Spleen (tissue), 11 donors: ENCODE measurements around the gene C16orf89. TPM values are rescaled to one million over a fixed set of nuclear protein-coding genes. Genes with fewer than 3 reads are reported as not detected.
"Not testable (repeated sequence)": the region's sequence is repeated elsewhere in the genome, so short reads cannot be mapped to it uniquely, and the experiment has no call there.

ENCODE experiments used
- DNase-seq: peaks from one replicate; pipeline ENCODE4 v3.0.0-alpha.2; 2020
- H3K27ac ChIP-seq, 8 donors: fragments of 200-600 bp; sonication (generic) in 7 of 8; 1 replicate in 4 of 8; 2 replicates in 4 of 8; pipeline versions ENCODE4 v1.5.0 to v1.8.0; 2016 to 2021; ENCODE audit warnings: inconsistent platforms in 4 of 8, mild to moderate bottlenecking in 4 of 8, moderate library complexity in 1 of 8
- H3K27me3 ChIP-seq, 7 donors: fragments of 200-600 bp; sonication (generic) in 6 of 7; replicated peaks in 1 of 7; 1 replicate in 4 of 7; 2 replicates in 3 of 7; pipeline versions ENCODE4 v1.5.0 to v1.8.0; 2016 to 2021; ENCODE audit warnings: inconsistent platforms in 3 of 7, mild to moderate bottlenecking in 1 of 7
- H3K36me3 ChIP-seq, 6 donors: fragments of 200-600 bp; sonication (generic) in 5 of 6; 1 replicate in 4 of 6; 2 replicates in 2 of 6; pipeline versions ENCODE4 v1.5.0 to v1.8.0; 2016 to 2021; ENCODE audit warnings: inconsistent platforms in 2 of 6
- H3K4me1 ChIP-seq, 6 donors: fragments of 200-600 bp; sonication (generic) in 5 of 6; 1 replicate in 3 of 6; 2 replicates in 3 of 6; pipeline versions ENCODE4 v1.5.0 to v1.8.0; 2016 to 2021; ENCODE audit warnings: inconsistent platforms in 3 of 6
- H3K4me3 ChIP-seq, 8 donors: fragments of 200-600 bp; sonication (generic) in 7 of 8; 1 replicate in 4 of 8; 2 replicates in 4 of 8; pipeline versions ENCODE4 v1.5.0 to v1.8.0; 2016 to 2021; ENCODE audit warnings: inconsistent platforms in 4 of 8, mild to moderate bottlenecking in 4 of 8, moderate library complexity in 2 of 8
- H3K9me3 ChIP-seq, 8 donors: fragments of 200-600 bp; sonication (generic) in 7 of 8; 1 replicate in 4 of 8; 2 replicates in 4 of 8; pipeline versions ENCODE4 v1.5.0 to v1.8.0; 2016 to 2021; ENCODE audit warnings: inconsistent platforms in 4 of 8
- POLR2A ChIP-seq, 3 donors: fragments of 450-650 bp; IDR thresholded peaks; one replicate each; pipeline ENCODE4 v1.5.1; 2017; ENCODE audit warnings: antibody characterized with exemption in 3 of 3, mild to moderate bottlenecking in 1 of 3
- POLR2AphosphoS5 ChIP-seq, 3 donors: sonication (generic); formaldehyde crosslinking; IDR thresholded peaks; one replicate each; pipeline ENCODE4 v1.5.1; 2017; ENCODE audit warnings: antibody characterized with exemption in 3 of 3
- WGBS, 5 donors: extraction: QIAGEN DNeasy Blood & Tissue Kit in 3 of 5; methylation state at CpG; one replicate each; pipeline versions ENCODE4 v1.1.5 to v1.1.7; 2013 to 2018; 5-methylcytosine and 5-hydroxymethylcytosine counted together
- intact Hi-C: fragments of 100-400 bp; cut with DNase I; formaldehyde crosslinking; loops from one replicate; pipeline ENCODE4 v1.15.0; 2023; ENCODE audit warnings: low total_unique reads
- polyA plus RNA-seq, 3 donors: library from polyadenylated mRNA; stranded (reverse); fragments of 200-250 nt; gene quantifications; one replicate each; pipeline ENCODE4 v1.2.1, GENCODE V29; 2013
- total RNA-seq, 7 donors: library from RNA; depleted of rRNA in 3 of 7; stranded (reverse); fragments of >200 nt in 3 of 7; fragmentation: NEBNext Ultra II Directional in 4 of 7; extraction: Animal tissue kit (Norgen Biotek cat#: 25700) in 4 of 7; gene quantifications; one replicate each; pipeline versions ENCODE4 v1.1.0 to v1.2.1, GENCODE V29; 2016 to 2021
- TF ChIP-seq, protein P1 (sequence below), 11 experiments: fragments of 200-600 bp in 7 of 11; fragments of 450-650 bp in 4 of 11; sonication (generic) in 4 of 11; IDR thresholded peaks in 8 of 11; conservative IDR thresholded peaks in 3 of 11; 1 replicate in 7 of 11; 2 replicates in 4 of 11; pipeline versions ENCODE4 v1.4.0 to v1.8.0; 2016 to 2021; ENCODE audit warnings: antibody characterized with exemption in 11 of 11, inconsistent platforms in 4 of 11, mild to moderate bottlenecking in 1 of 11
- donor health status: healthy with polysubstance abuse.
- donor health status: DM: no; HTN: no; CAD: no; lungs with moderate emphysema.
- donor health status: DM: no; HTN: no; CAD: no.
- donor health status: Bipolar disorder and iron deficiency.
- donor health status: healthy.
- donor health status: DM: no; HTN: no; CAD: no.
- donor health status: DM: yes; HTN: yes; CAD: no.

C16orf89 gene
- total and polyA plus RNA-seq, 10 donors, result 0.34 to 5.7 (median 1.7) TPM; not detected in 1

GRCh38 chr16:5056352-5056751 lies 9.4 kb downstream of the C16orf89 start:
- Histone ChIP-seq H3K27ac (no peak overlapping the region), H3K9me3 (no peaks in the 10 kb centered on the region), H3K4me3 (no peak overlapping the region), H3K36me3 (no peaks in the 10 kb centered on the region), H3K4me1 (peaks cover 0 to 17% (median 4%) of the 10 kb centered on the region in 6 donors), H3K27me3 (no peaks in the 10 kb centered on the region)
- intact Hi-C loops, result no loop called here
- 5 to 13% (median 6%) methylated on average over 11 of the region's 11 CpGs for WGBS, 5 donors
- DNase-seq, result peak; percentile 80
- TF ChIP-seq POLR2AphosphoS5 (IDR thresholded peaks at IDR 0.05), result no peak
- TF ChIP-seq, protein P1, sequence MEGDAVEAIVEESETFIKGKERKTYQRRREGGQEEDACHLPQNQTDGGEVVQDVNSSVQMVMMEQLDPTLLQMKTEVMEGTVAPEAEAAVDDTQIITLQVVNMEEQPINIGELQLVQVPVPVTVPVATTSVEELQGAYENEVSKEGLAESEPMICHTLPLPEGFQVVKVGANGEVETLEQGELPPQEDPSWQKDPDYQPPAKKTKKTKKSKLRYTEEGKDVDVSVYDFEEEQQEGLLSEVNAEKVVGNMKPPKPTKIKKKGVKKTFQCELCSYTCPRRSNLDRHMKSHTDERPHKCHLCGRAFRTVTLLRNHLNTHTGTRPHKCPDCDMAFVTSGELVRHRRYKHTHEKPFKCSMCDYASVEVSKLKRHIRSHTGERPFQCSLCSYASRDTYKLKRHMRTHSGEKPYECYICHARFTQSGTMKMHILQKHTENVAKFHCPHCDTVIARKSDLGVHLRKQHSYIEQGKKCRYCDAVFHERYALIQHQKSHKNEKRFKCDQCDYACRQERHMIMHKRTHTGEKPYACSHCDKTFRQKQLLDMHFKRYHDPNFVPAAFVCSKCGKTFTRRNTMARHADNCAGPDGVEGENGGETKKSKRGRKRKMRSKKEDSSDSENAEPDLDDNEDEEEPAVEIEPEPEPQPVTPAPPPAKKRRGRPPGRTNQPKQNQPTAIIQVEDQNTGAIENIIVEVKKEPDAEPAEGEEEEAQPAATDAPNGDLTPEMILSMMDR (IDR thresholded peaks at IDR 0.05 in 8 of 11, conservative IDR thresholded peaks at IDR 0.05 in 3 of 11), result peak in 10 of 11 experiments; percentile 9 to 62 (median 40)

- no peaks in the 10 kb centered on the region for H3K36me3 ChIP-seq
- no peaks in the 10 kb centered on the region for H3K27me3 ChIP-seq
- peaks cover 0 to 4% (median 0%) of the 10 kb centered on the region in 8 donors for H3K9me3 ChIP-seq
- peaks cover 0 to 17% (median 4%) of the 10 kb centered on the region in 6 donors for H3K4me1 ChIP-seq
- DNase-seq, result peak; percentile 61
- intact Hi-C loops, result no loop called here
- no peak overlapping the region for H3K4me3 ChIP-seq
- H3K27ac ChIP-seq, result no peak overlapping the region
- WGBS, 5 donors, result 88 to 93% (median 89%) methylated on average over 14 to 16 of the region's 16 CpGs
- TF ChIP-seq POLR2A (IDR thresholded peaks at IDR 0.05) (no peak), POLR2AphosphoS5 (IDR thresholded peaks at IDR 0.05) (no peak)
- TF ChIP-seq, protein P1 (IDR thresholded peaks at IDR 0.05 in 8 of 11, conservative IDR thresholded peaks at IDR 0.05 in 3 of 11), result no peak
Observed at GRCh38 chr16:5054876-5055865, 10.6 kb downstream of the C16orf89 start.

- Histone ChIP-seq H3K27ac (no peak overlapping the region), H3K36me3 (peaks cover 0 to 22% (median 0%) of the 10 kb centered on the region in 6 donors), H3K4me1 (no peaks in the 10 kb centered on the region), H3K9me3 (peaks cover 0 to 9% (median 0%) of the 10 kb centered on the region in 8 donors), H3K4me3 (no peak overlapping the region), H3K27me3 (no peaks in the 10 kb centered on the region)
- TF ChIP-seq, protein P1 (IDR thresholded peaks at IDR 0.05 in 8 of 11, conservative IDR thresholded peaks at IDR 0.05 in 3 of 11), result no peak
- no peak for TF ChIP-seq POLR2AphosphoS5 (IDR thresholded peaks at IDR 0.05)
- TF ChIP-seq POLR2A (IDR thresholded peaks at IDR 0.05), result no peak
- peak; percentile 16 for DNase-seq
- WGBS, 5 donors, result 84 to 88% (median 86%) methylated on average over 2 of the region's 2 CpGs
- intact Hi-C loops, result no loop called here
Observed at GRCh38 chr16:5046914-5047313, 18.8 kb downstream of the C16orf89 start.

GRCh38 chr16:5045499-5046115 lies 20.1 kb downstream of the C16orf89 start:
- H3K27ac ChIP-seq, result no peak overlapping the region
- H3K4me1 ChIP-seq, result no peaks in the 10 kb centered on the region
- H3K27me3 ChIP-seq, result no peaks in the 10 kb centered on the region
- intact Hi-C loops, result no loop called here
- TF ChIP-seq POLR2AphosphoS5 (IDR thresholded peaks at IDR 0.05) (no peak), POLR2A (IDR thresholded peaks at IDR 0.05) (no peak)
- TF ChIP-seq, protein P1 (IDR thresholded peaks at IDR 0.05 in 8 of 11, conservative IDR thresholded peaks at IDR 0.05 in 3 of 11), result no peak
- H3K36me3 ChIP-seq, result peaks cover 0 to 22% (median 0%) of the 10 kb centered on the region in 6 donors
- peaks cover 0 to 7% (median 0%) of the 10 kb centered on the region in 8 donors for H3K9me3 ChIP-seq
- DNase-seq, result peak; percentile 18
- H3K4me3 ChIP-seq, result no peak overlapping the region
- WGBS, 5 donors, result 83 to 94% (median 89%) methylated on average over 10 of the region's 10 CpGs

- H3K4me1 ChIP-seq, H3K9me3 ChIP-seq, H3K27me3 ChIP-seq, intact Hi-C loops, H3K4me3 ChIP-seq, H3K27ac ChIP-seq, DNase-seq: not testable (repeated sequence)
- WGBS, 5 donors, result 88 to 97% (median 92%) methylated on average over 11 of the region's 11 CpGs
- H3K36me3 ChIP-seq, result peaks cover 0 to 22% (median 0%) of the 10 kb centered on the region in 6 donors
Observed at GRCh38 chr16:5044581-5044980, 21.2 kb downstream of the C16orf89 start.
